ENCODE data around the gene TTYH1. TPM values are rescaled to one million over a fixed set of nuclear protein-coding genes. Genes with fewer than 3 reads are reported as not detected.
"Not testable (repeated sequence)": the region's sequence is repeated elsewhere in the genome, so short reads cannot be mapped to it uniquely, and the experiment has no call there.

Gene TTYH1
- total RNA-seq, 2 experiments from 2014 or later, result 0.99 to 1.3 TPM

DNA sequence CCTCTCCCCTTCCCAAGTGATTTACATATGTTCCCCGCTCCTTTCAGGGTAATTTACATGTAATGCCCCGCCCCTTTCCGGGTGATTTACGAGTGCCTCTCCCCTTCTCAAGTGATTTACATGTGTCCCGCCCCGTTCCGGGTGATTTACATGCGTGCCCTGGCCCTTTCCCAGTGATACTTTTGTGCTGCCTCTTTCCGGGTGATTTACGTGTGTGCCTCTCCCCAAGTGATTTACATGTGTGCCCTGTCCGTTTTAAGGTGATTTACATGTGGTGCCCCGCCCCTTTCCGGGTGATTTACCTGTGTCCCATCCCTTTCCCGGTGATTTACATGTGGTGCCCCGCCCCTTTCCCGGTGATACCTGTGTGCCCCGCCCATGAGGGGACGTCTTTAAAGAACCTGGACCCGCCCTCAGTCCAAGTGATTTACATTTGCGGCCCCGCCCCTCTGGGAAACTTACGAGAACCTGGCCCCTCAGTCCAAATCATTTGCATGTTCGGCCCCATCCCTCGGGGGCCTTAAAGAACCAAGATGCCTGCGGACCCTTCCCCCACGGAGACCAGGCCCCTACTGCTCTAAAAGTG is 48.9 kb downstream of the TTYH1 start:
- ChIA-PET CTCF (interaction anchor here (0.8 kb wide), 1 partner anchor 16 kb away, joined by 6 read pairs; no protein-coding TSS in a partner anchor), POLR2A (interaction anchor here (0.6 to 2.2 kb wide), 5 partner anchors 11 to 44 kb away, joined by 3 to 22 read pairs (median 4); partner anchors contain the start of gene LENG8)
- peaks cover 33% of the 10 kb centered on the region for H3K4me1 Mint-ChIP-seq (ENCODE audit: low read depth)
- H3K27me3 Mint-ChIP-seq (ENCODE audit: low read depth), result peaks cover 21% of the 10 kb centered on the region
- H3K27ac Mint-ChIP-seq, result peak overlapping the region; percentile 91
- ATAC-seq, result peak; percentile 60
- H3K36me3 Mint-ChIP-seq (ENCODE audit: low read depth), result peaks cover 28% of the 10 kb centered on the region
- H3K4me3 Mint-ChIP-seq, result peak overlapping the region; percentile 85
- DNase-seq, result peak; percentile 96
- no peaks in the 10 kb centered on the region for H3K9me3 Mint-ChIP-seq (ENCODE audit: insufficient read depth)

DNA sequence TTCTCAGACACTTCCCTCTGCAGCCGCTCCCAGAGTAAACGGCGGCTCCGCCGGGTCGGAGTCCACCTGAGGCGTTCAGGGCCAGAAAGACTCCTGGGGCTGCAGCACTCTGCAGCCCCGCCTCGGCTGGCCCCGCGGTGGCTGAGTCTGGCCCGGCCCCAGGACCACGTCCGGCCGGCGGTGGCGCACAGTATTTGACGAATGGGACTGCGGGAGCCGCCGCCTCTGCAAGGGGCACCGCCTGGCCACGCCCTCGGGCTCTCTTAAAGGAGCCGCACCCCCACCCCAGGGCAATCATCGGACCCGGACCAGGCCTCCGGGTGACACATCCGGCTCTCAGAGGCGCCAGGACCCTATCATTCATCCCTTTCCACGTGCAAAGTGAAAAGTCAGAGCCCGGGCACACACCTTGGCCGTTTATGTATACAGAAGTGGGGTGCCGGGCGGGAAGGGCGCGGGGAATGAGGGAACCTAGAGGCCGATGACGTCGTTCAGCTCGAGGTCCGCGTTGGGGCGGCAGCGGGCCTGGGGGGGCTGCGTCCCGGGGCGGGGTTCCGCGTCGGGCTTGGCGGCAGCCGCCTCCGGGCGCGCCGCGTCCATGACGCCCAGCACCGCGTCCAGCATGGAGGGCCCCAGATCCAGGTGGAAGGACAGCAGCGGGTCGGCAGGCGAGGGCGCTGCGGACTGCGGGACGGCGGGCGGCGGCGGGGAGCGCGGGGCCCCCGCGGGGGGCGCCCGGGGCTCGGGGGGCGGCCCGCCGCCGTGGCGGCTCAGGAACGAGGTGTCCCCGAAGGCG is 49.6 kb downstream of the TTYH1 start:
- peaks cover 28% of the 10 kb centered on the region for H3K4me1 Mint-ChIP-seq (ENCODE audit: low read depth)
- ATAC-seq (peak; percentile 59), DNase-seq (peak; percentile 90)
- ChIA-PET CTCF (no interaction called here), POLR2A (no interaction called here)
- H3K4me3 Mint-ChIP-seq, result peak overlapping the region; percentile 85
- H3K27ac Mint-ChIP-seq, result peak overlapping the region; percentile 91
- H3K9me3 Mint-ChIP-seq (ENCODE audit: insufficient read depth), result no peaks in the 10 kb centered on the region
- H3K27me3 Mint-ChIP-seq (ENCODE audit: low read depth), result peaks cover 28% of the 10 kb centered on the region
- peaks cover 22% of the 10 kb centered on the region for H3K36me3 Mint-ChIP-seq (ENCODE audit: low read depth)

GRCh38 chr19:54465426-54466109 is 50.3 kb downstream of the TTYH1 start:
- POLR2A ChIA-PET, result interaction anchor here (0.6 to 0.7 kb wide), 2 partner anchors 119 to 933 kb away, joined by 3 read pairs; no protein-coding TSS in a partner anchor
- Mint-ChIP-seq H3K27ac (no peak overlapping the region), H3K4me1 (ENCODE audit: low read depth) (peaks cover 27% of the 10 kb centered on the region), H3K36me3 (ENCODE audit: low read depth) (peaks cover 20% of the 10 kb centered on the region), H3K27me3 (ENCODE audit: low read depth) (peaks cover 36% of the 10 kb centered on the region), H3K4me3 (peak overlapping the region; percentile 50), H3K9me3 (ENCODE audit: insufficient read depth) (no peaks in the 10 kb centered on the region)
- DNase-seq (no peak), ATAC-seq (no peak)
- CTCF ChIA-PET, result interaction anchor here (0.5 kb wide), 1 partner anchor 87 kb away, joined by 3 read pairs; no protein-coding TSS in a partner anchor

DNA sequence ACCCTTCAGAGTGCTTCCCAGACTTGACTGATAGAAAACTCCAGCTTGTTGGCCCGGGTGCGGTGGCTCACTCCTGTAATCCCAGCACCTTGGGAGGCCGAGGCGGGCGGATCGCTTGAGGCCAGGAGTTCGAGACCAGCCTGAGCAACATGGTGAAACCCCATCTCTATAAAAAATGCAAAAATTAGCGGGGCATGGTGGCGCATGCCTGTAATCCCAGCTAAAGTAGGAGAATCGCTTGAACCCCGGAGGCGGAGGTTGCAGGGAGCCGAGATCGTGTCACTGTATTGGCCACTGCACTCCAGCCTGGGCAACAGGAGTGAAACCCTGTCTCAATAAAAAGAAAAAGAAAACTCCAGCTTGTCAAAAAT is 50.8 kb downstream of the TTYH1 start:
- H3K27me3 Mint-ChIP-seq (ENCODE audit: low read depth), result peaks cover 40% of the 10 kb centered on the region
- H3K36me3 Mint-ChIP-seq (ENCODE audit: low read depth), result peaks cover 15% of the 10 kb centered on the region
- ATAC-seq; DNase-seq; CTCF ChIA-PET; H3K9me3 Mint-ChIP-seq (ENCODE audit: insufficient read depth); H3K27ac Mint-ChIP-seq: not testable (repeated sequence)
- peak overlapping the region; percentile 50 for H3K4me3 Mint-ChIP-seq
- peaks cover 31% of the 10 kb centered on the region for H3K4me1 Mint-ChIP-seq (ENCODE audit: low read depth)
- POLR2A ChIA-PET, result interaction anchor here (0.6 to 0.7 kb wide), 2 partner anchors 120 to 933 kb away, joined by 3 read pairs; no protein-coding TSS in a partner anchor

DNA sequence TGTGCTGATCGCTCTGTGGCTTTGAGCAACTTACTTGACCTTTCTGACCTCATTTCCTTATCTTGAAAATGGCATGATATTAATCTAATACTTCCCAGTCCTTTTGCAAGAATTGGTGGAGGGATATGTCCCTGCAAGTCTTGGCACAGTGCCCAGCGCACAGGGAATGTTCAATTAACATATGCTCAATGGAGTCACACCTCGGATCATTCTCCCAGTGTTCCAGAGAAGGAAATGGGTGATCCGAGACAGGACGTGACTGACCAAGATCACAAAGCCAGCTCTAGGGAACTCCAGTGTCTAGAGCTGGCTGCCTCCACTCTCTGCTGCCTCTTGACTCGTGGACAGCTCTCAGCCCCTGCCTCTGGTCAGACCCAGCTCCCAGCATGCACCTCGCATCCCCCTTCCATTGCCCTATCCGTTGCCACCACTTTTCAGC is 54.3 kb downstream of the TTYH1 start:
- ChIA-PET CTCF (interaction anchor here (1.0 kb wide), 1 partner anchor 206 kb away, joined by 3 read pairs; no protein-coding TSS in a partner anchor), POLR2A (no interaction called here)
- ATAC-seq, result no peak
- no peak for DNase-seq
- Mint-ChIP-seq H3K4me1 (ENCODE audit: low read depth) (peaks cover 18% of the 10 kb centered on the region), H3K9me3 (ENCODE audit: insufficient read depth) (no peaks in the 10 kb centered on the region), H3K4me3 (no peak overlapping the region), H3K27me3 (ENCODE audit: low read depth) (peaks cover 54% of the 10 kb centered on the region), H3K36me3 (ENCODE audit: low read depth) (no peaks in the 10 kb centered on the region), H3K27ac (no peak overlapping the region)

- DNase-seq (no peak), ATAC-seq (no peak)
- peaks cover 15% of the 10 kb centered on the region for H3K4me1 Mint-ChIP-seq (ENCODE audit: low read depth)
- ChIA-PET CTCF (no interaction called here), POLR2A (no interaction called here)
- H3K27me3 Mint-ChIP-seq (ENCODE audit: low read depth), result peaks cover 56% of the 10 kb centered on the region
- H3K27ac Mint-ChIP-seq, result no peak overlapping the region
- no peaks in the 10 kb centered on the region for H3K9me3 Mint-ChIP-seq (ENCODE audit: insufficient read depth)
- H3K36me3 Mint-ChIP-seq (ENCODE audit: low read depth), result no peaks in the 10 kb centered on the region
- no peak overlapping the region for H3K4me3 Mint-ChIP-seq
These were observed 55.1 kb downstream of the TTYH1 start for GRCh38 chr19:54470276-54470887.

DNA sequence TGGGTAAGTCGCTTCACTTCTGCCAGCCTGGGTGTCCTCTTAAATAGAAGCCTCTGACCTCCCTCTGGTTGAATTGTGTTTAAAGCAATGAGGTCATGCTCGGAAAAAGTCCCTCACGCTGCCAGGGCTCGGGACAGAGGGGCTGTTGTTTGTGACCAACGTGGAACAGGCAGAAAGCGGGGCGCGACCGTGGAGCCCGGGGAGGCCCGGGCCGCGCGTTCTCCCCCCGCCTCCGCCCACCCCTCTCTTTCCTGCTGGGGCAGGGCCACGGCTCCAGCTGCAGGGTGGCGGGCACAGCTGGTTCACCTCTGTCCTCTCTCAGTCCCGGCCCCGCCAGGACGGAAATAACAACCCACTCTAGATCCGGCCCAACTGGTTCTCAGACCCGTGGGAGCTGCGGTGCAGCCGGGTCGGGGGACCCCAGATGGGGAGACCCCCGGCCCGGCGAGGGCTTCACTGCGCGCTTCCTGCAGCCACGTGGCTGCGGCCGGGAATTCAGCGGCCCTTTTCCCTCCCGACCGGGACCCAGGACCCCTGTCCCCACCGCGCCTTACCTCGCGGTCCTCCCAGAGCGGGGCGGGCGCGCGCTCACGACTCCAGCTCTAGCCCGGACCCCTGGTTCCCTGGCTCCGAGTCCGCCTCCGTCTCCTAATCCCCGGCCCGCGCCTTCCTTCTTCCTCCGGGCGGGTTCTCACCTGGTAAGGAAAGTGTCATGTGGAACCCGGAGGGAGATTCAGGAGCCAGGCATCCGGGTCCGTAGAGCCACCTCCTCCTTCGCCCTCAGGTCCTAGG is 55.9 kb downstream of the TTYH1 start:
- CTCF ChIA-PET, result no interaction called here
- peaks cover 52% of the 10 kb centered on the region for H3K27me3 Mint-ChIP-seq (ENCODE audit: low read depth)
- POLR2A ChIA-PET, result no interaction called here
- H3K9me3 Mint-ChIP-seq (ENCODE audit: insufficient read depth), result no peaks in the 10 kb centered on the region
- no peak overlapping the region for H3K4me3 Mint-ChIP-seq
- H3K4me1 Mint-ChIP-seq (ENCODE audit: low read depth), result peaks cover 12% of the 10 kb centered on the region
- no peaks in the 10 kb centered on the region for H3K36me3 Mint-ChIP-seq (ENCODE audit: low read depth)
- peak; percentile 50 for ATAC-seq
- H3K27ac Mint-ChIP-seq, result no peak overlapping the region
- DNase-seq, result no peak

DNA sequence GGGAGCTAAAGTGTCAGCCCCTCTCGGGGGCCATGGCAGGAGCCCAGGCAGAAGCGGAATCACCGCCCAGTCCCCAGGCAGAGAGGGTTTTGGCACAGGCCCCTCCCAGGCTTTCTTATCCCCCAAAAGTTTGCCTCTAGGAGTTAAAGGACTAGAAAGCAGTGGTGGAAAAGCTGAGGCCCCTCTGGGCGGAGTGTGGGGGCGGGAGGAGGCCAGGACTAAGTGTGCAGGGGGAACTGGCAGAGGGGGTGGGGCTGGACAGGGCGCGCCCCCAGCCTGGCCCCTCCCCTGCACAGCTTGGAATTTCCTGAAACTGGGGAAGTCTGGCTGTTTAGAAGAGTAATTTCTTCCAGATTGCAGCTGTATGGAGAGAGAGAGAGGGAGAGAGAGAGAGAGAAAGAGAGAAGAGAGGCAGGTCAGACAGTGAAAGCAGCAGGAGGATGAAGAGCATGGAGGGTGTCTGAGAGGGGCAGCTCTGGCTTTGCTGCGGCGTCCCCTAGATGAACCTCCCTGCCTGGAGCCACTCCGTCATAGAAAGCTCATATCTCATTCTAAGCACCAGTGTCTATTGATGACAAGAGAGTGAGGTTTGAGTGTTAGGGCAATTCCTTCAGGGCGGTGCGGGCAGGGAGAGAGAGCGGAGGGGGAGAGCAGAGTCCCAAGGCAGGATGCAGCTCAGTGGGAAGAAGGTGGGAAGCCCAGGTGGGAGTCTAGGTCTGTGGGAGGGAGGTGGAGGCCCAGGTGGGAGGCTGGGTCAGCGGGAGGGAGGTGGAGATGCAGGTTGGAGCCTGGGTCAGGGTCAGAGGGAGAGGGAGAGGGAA is 58.0 kb downstream of the TTYH1 start, which contains the start of gene CDC42EP5:
TSS of gene CDC42EP5 (minus strand) at position 226 of the 821 bp plus-strand sequence. CDS start 7,749 bp downstream, outside the sequence.
- no peak within 1 kb of the TSS for H3K4me3 Mint-ChIP-seq
- ChIA-PET CTCF (interaction anchor here (0.8 to 1.1 kb wide), 2 partner anchors 8 to 199 kb away, joined by 3 to 5 read pairs; no protein-coding TSS in a partner anchor), POLR2A (no interaction called here)
- peak; percentile 43 for ATAC-seq
- peaks cover 55% of the 10 kb centered on the region for H3K27me3 Mint-ChIP-seq (ENCODE audit: low read depth)
- H3K9me3 Mint-ChIP-seq (ENCODE audit: insufficient read depth), result no peaks in the 10 kb centered on the region
- no peaks in the 10 kb centered on the region for H3K36me3 Mint-ChIP-seq (ENCODE audit: low read depth)
- H3K4me1 Mint-ChIP-seq (ENCODE audit: low read depth), result peaks cover 12% of the 10 kb centered on the region
- no peak for DNase-seq
- H3K27ac Mint-ChIP-seq, result no peak within 1 kb of the TSS

GRCh38 chr19:54473892-54474372 is 58.7 kb downstream of the TTYH1 start:
- no peak overlapping the region for H3K27ac Mint-ChIP-seq
- no peaks in the 10 kb centered on the region for H3K36me3 Mint-ChIP-seq (ENCODE audit: low read depth)
- no peak for DNase-seq
- ChIA-PET POLR2A (no interaction called here), CTCF (no interaction called here)
- no peak overlapping the region for H3K4me3 Mint-ChIP-seq
- H3K4me1 Mint-ChIP-seq (ENCODE audit: low read depth), result peaks cover 16% of the 10 kb centered on the region
- H3K9me3 Mint-ChIP-seq (ENCODE audit: insufficient read depth), result no peaks in the 10 kb centered on the region
- ATAC-seq, result no peak
- peaks cover 53% of the 10 kb centered on the region for H3K27me3 Mint-ChIP-seq (ENCODE audit: low read depth)

DNA sequence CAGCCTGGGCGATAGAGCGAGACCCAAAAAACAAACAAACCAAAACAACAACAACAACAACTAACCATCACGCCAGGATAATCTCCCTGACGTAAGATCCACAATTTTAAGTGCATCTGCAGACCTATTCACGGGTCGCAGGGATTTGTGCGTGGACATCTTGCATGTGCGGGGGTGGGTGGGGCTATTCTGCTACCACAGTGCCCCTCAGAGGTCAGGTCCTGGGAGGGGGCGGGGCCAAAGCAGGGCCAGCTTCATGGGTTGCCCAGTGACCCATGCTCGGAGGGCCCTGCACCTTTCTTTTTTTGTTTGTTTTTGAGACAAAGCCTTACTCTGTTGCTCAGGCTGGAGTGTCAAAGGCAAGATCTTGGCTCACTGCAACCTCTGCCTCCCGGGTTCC is 60.4 kb downstream of the TTYH1 start:
- Mint-ChIP-seq H3K9me3 (ENCODE audit: insufficient read depth) (no peaks in the 10 kb centered on the region), H3K4me3 (no peak overlapping the region), H3K27ac (no peak overlapping the region), H3K27me3 (ENCODE audit: low read depth) (peaks cover 37% of the 10 kb centered on the region), H3K4me1 (ENCODE audit: low read depth) (peaks cover 26% of the 10 kb centered on the region), H3K36me3 (ENCODE audit: low read depth) (no peaks in the 10 kb centered on the region)
- DNase-seq (no peak), ATAC-seq (no peak)
- ChIA-PET CTCF (no interaction called here), POLR2A (no interaction called here)

Data from activated CD8-positive, alpha-beta T cell treated with anti-CD3 and anti-CD28 coated beads, Interleukin-2, amount 10 ng/mL, durations not matched to agents 7 days and 5 days (primary cell).